Neutrophil (primary cell): ENCODE data around the gene RNF227.

Experiments used
- H3K27ac ChIP-seq: fragments of 200-600 bp; sonication (generic); 2 replicates; pipeline ENCODE4 v1.5.1; 2016; ENCODE audit warnings: mild to moderate bottlenecking, moderate library complexity
- H3K27me3 ChIP-seq: fragments of 200-600 bp; sonication (generic); 2 replicates; pipeline ENCODE4 v1.6.0; 2016; ENCODE audit warnings: mild to moderate bottlenecking
- H3K36me3 ChIP-seq: fragments of 200-600 bp; sonication (generic); 2 replicates; pipeline ENCODE4 v1.5.1; 2017
- H3K4me1 ChIP-seq, 2 experiments: fragments of 200-600 bp in 1 of 2; sonication (generic) in 1 of 2; 1 replicate in 1 of 2; 2 replicates in 1 of 2; pipeline versions ENCODE4 v1.5.1 to v1.6.1; 2013 to 2016; ENCODE audit warnings: low read depth in 1 of 2, low read length in 1 of 2, mild to moderate bottlenecking in 1 of 2, moderate library complexity in 1 of 2; ENCODE audit not compliant: control insufficient read depth in 1 of 2, insufficient read depth in 1 of 2
- H3K4me3 ChIP-seq, 2 experiments: fragments of 200-600 bp in 1 of 2; sonication (generic) in 1 of 2; 1 replicate in 1 of 2; 2 replicates in 1 of 2; pipeline ENCODE4 v1.5.1; 2013 to 2016; ENCODE audit warnings: low read depth in 1 of 2, low read length in 1 of 2, mild to moderate bottlenecking in 1 of 2, moderate library complexity in 1 of 2
- H3K9me3 ChIP-seq: fragments of 200-600 bp; sonication (generic); 2 replicates; pipeline ENCODE4 v1.5.1; 2016
- TF ChIP-seq, protein P1 (sequence below): fragments of 200-600 bp; sonication (generic); IDR thresholded peaks from 2 replicates; pipeline ENCODE4 v1.5.1; 2016; ENCODE audit warnings: antibody characterized with exemption

RNF227 gene

DNA sequence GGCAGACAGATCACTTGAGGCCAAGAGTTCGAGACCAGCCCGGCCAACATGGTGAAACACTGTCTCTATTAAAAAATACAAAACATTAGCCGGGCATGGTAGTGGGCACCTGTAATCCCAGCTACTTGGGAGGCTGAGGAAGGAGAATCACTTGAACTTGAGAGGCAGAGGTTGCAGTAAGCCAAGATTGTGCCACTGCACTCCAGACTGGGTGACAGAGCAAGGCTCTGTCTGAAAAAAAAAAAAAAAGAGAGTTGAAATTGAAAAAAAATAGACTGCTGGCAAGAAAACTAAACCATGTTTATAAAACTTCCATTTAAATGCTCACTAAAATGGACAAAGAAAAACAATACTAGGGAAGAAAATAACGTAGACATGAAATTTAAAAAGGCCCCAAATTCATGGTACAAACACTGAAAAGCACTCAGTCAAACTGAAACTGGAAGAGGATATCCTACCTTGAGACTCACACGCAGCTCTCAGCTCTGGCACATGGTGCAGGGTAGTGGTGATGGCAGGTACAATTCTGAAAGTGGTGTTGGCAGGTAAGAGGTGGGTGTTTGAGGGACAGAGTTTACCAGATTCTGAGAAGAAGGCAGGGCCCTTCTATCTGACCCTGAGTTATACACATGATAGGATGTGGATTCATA lies 35.2 kb upstream of the RNF227 start:
- Histone ChIP-seq H3K27ac (no peak overlapping the region), H3K4me3 (no peak overlapping the region), H3K27me3 (no peaks in the 10 kb centered on the region), H3K4me1 (peaks cover 3% of the 10 kb centered on the region in 2 experiments), H3K9me3 (no peaks in the 10 kb centered on the region), H3K36me3 (peaks cover 28% of the 10 kb centered on the region)
- TF ChIP-seq, protein P1, sequence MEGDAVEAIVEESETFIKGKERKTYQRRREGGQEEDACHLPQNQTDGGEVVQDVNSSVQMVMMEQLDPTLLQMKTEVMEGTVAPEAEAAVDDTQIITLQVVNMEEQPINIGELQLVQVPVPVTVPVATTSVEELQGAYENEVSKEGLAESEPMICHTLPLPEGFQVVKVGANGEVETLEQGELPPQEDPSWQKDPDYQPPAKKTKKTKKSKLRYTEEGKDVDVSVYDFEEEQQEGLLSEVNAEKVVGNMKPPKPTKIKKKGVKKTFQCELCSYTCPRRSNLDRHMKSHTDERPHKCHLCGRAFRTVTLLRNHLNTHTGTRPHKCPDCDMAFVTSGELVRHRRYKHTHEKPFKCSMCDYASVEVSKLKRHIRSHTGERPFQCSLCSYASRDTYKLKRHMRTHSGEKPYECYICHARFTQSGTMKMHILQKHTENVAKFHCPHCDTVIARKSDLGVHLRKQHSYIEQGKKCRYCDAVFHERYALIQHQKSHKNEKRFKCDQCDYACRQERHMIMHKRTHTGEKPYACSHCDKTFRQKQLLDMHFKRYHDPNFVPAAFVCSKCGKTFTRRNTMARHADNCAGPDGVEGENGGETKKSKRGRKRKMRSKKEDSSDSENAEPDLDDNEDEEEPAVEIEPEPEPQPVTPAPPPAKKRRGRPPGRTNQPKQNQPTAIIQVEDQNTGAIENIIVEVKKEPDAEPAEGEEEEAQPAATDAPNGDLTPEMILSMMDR: no peak

DNA sequence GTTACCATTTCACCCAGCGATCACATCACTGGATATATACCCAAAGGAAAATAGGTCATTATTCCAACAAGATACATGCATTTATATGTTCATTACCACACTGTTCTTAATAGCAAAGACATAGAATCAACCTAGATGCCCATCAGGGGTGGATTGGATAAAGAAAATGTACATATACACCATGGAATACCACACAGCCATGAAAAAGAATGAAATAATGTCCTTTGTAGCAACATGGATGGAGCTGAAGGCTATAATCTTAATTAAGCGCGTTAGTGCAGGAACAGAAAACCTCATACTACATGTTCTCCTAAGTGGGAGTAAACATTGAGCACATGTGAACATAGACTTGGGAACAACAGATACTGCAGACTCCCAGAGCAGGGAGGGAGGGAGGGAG lies 34.5 kb upstream of the RNF227 start:
- H3K36me3 ChIP-seq: peaks cover 35% of the 10 kb centered on the region
- H3K9me3 ChIP-seq: no peaks in the 10 kb centered on the region
- H3K27me3 ChIP-seq: no peaks in the 10 kb centered on the region
- H3K4me3 ChIP-seq: no peak overlapping the region
- TF ChIP-seq, protein P1: no peak
- peaks cover 0 to 2% of the 10 kb centered on the region in 2 experiments for H3K4me1 ChIP-seq
- H3K27ac ChIP-seq: no peak overlapping the region

DNA sequence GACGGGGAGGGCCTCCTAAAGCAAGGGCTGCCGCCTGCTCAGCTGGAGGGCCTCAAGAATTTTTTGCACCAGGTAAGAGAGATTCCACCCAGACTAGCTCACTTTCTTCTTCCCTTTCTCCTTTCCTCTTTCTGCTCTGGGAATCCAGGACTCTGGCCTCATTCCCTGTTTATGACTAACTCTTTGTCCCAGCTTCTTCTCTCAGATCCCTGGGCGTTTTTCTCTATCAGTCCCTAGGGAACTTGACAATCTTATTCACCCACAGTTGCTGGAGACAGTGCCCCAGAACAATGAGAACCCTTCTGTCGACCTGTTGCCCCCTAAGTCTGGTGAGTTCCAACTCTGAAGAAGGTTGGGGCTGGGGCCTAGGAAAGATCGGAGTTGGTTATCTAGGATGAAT lies 31.6 kb upstream of the RNF227 start:
- no peak overlapping the region for H3K4me3 ChIP-seq
- peaks cover 58% of the 10 kb centered on the region for H3K36me3 ChIP-seq
- no peaks in the 10 kb centered on the region for H3K9me3 ChIP-seq
- no peaks in the 10 kb centered on the region for H3K27me3 ChIP-seq
- TF ChIP-seq, protein P1: no peak
- peaks cover 4% of the 10 kb centered on the region in 2 experiments for H3K4me1 ChIP-seq
- H3K27ac ChIP-seq: no peak overlapping the region

DNA sequence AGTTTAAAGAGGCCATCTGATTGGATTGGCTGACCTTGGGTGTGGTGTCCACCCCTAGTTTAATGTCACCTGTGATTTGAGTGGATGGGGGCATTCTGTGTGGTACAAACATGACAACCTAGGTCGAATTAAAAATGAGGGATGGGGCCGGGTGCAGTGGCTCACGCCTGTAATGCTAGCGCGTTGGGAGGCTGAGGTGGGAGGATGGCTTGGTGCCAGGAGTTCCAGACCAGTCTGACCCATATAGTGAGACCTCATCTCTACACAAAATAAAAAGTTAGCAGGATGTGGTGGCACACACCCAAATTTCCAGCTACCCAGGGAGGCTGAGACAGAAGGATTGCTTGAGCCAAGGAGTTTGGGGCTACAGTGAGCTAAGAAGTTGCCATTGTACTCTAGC lies 30.4 kb upstream of the RNF227 start:
- TF ChIP-seq, protein P1: no peak
- no peaks in the 10 kb centered on the region for H3K27me3 ChIP-seq
- no peak overlapping the region for H3K4me3 ChIP-seq
- peaks cover 4% of the 10 kb centered on the region in 2 experiments for H3K4me1 ChIP-seq
- H3K27ac ChIP-seq: no peak overlapping the region
- H3K9me3 ChIP-seq: no peaks in the 10 kb centered on the region
- peaks cover 65% of the 10 kb centered on the region for H3K36me3 ChIP-seq

DNA sequence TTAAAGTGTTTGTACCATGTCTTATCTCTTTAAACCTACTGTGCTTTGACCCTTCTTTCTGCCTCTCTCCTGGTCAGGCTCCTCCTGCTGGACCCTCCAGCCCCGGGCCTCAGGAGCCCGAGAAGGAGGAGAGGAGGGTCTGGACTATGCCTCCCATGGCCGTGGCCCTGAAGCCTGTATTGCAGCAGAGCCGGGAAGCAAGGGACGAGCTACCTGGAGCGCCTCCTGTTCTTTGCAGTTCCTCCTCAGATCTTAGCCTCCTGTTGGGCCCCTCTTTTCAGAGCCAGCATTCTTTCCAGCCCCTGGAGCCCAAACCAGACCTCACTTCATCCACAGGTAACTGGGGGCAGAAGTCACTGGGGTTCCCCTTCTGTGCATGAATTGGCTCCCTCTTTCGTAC lies 29.6 kb upstream of the RNF227 start:
- Histone ChIP-seq H3K4me3 (no peak overlapping the region), H3K4me1 (peaks cover 4% of the 10 kb centered on the region in 2 experiments), H3K27ac (no peak overlapping the region), H3K9me3 (no peaks in the 10 kb centered on the region), H3K27me3 (no peaks in the 10 kb centered on the region), H3K36me3 (peaks cover 71% of the 10 kb centered on the region)
- TF ChIP-seq, protein P1: no peak
